HepG2 (cell line): ENCODE data around the gene TUBGCP6. TPM values are rescaled to one million over a fixed set of nuclear protein-coding genes. Genes with fewer than 3 reads are reported as not detected.

Experiments
- BCL6 ChIP-seq: IDR thresholded peaks from 2 replicates; pipeline ENCODE4 v1.6.1; 2016; ENCODE audit warnings: missing genetic modification reagents, missing compliant biosample characterization
- DBP ChIP-seq: sonication (generic); formaldehyde crosslinking; IDR thresholded peaks from 2 replicates; pipeline ENCODE4 v1.4.0; 2020; ENCODE audit warnings: missing genetic modification reagents; ENCODE audit errors: not compliant biosample characterization
- EP300 ChIP-seq, 3 experiments: sonication (generic) in 1 of 3; formaldehyde crosslinking in 1 of 3; IDR thresholded peaks; 2 replicates each; pipeline versions ENCODE4 v1.5.1 to v1.6.1; 2011 to 2020; ENCODE audit warnings: low read depth in 2 of 3, low read length in 2 of 3, borderline replicate concordance in 1 of 3, improper control_type of control experiment in 1 of 3, mild to moderate bottlenecking in 1 of 3, missing genetic modification reagents in 1 of 3, moderate library complexity in 1 of 3
- ETV5 ChIP-seq: IDR thresholded peaks from 2 replicates; pipeline ENCODE4 v1.6.1; 2018; ENCODE audit warnings: missing biosample characterization, missing genetic modification reagents, inconsistent platforms, borderline replicate concordance
- GATAD1 ChIP-seq: IDR thresholded peaks from 2 replicates; pipeline ENCODE4 v1.6.1; 2016; ENCODE audit warnings: missing genetic modification reagents, missing compliant biosample characterization
- HNF4A ChIP-seq: sonication (generic); formaldehyde crosslinking; IDR thresholded peaks from 2 replicates; pipeline ENCODE4 v1.4.0; 2020; ENCODE audit warnings: missing genetic modification reagents
- HNRNPH1 ChIP-seq: fragments of 200-400 bp; formaldehyde crosslinking; optimal IDR thresholded peaks from 2 replicates; pipeline ENCODE3; 2017; ENCODE audit warnings: mild to moderate bottlenecking, low read depth, low read length
- MAFK ChIP-seq, 2 experiments: IDR thresholded peaks in 1 of 2; conservative IDR thresholded peaks in 1 of 2; 2 replicates each; pipeline ENCODE4 v1.6.1; 2011; ENCODE audit warnings: improper control_type of control experiment in 2 of 2, low read length in 2 of 2
- MIER2 ChIP-seq: IDR thresholded peaks from 2 replicates; pipeline ENCODE4 v1.6.1; 2016; ENCODE audit warnings: missing biosample characterization, missing genetic modification reagents
- NCOA1 ChIP-seq: sonication (generic); formaldehyde crosslinking; IDR thresholded peaks from 2 replicates; pipeline ENCODE4 v1.9.0; 2021; ENCODE audit warnings: missing genetic modification reagents
- NR1H2 ChIP-seq: sonication (generic); formaldehyde crosslinking; IDR thresholded peaks from 2 replicates; pipeline ENCODE4 v1.8.1; 2022; ENCODE audit warnings: low read depth, missing genetic modification reagents, borderline replicate concordance
- SAFB2 ChIP-seq: sonication (generic); formaldehyde crosslinking; IDR thresholded peaks from 2 replicates; pipeline ENCODE4 v1.5.1; 2020; ENCODE audit warnings: missing genetic modification reagents, low read depth, mild to moderate bottlenecking, borderline replicate concordance
- SSRP1 ChIP-seq: IDR thresholded peaks from 2 replicates; pipeline ENCODE4 v1.6.1; 2016; ENCODE audit warnings: control low read depth
- ZFP36L1 ChIP-seq: sonication (generic); formaldehyde crosslinking; IDR thresholded peaks from 2 replicates; pipeline ENCODE4 v1.8.0; 2022; ENCODE audit warnings: mild to moderate bottlenecking, missing genetic modification reagents, moderate library complexity
- ZNF552 ChIP-seq: sonication (generic); formaldehyde crosslinking; IDR thresholded peaks from 2 replicates; pipeline ENCODE4 v1.9.0; 2022; ENCODE audit warnings: missing genetic modification reagents, mild to moderate bottlenecking, borderline replicate concordance
- ZNF788 ChIP-seq: sonication (generic); formaldehyde crosslinking; IDR thresholded peaks from 2 replicates; pipeline ENCODE4 v1.5.0; 2020; ENCODE audit warnings: mild to moderate bottlenecking, missing genetic modification reagents, borderline replicate concordance
- ZNF841 ChIP-seq: sonication (generic); formaldehyde crosslinking; IDR thresholded peaks from 2 replicates; pipeline ENCODE4 v1.8.1; 2023; ENCODE audit warnings: missing genetic modification reagents, borderline replicate concordance
- ZNF883 ChIP-seq: sonication (generic); formaldehyde crosslinking; IDR thresholded peaks from 2 replicates; pipeline ENCODE4 v1.5.1; 2020; ENCODE audit warnings: mild to moderate bottlenecking, missing genetic modification reagents; ENCODE audit errors: not compliant biosample characterization
- ZSCAN29 ChIP-seq: sonication (generic); formaldehyde crosslinking; conservative IDR thresholded peaks from 2 replicates; pipeline ENCODE4 v1.4.0; 2020; ENCODE audit warnings: mild to moderate bottlenecking, missing genetic modification reagents
- polyA plus RNA-seq, 8 experiments: library from polyadenylated mRNA; depleted of rRNA in 3 of 8; stranded (reverse) in 7 of 8; unstranded in 1 of 8; fragments of >200 nt; fragmentation: Illumina TruSeq in 4 of 8; extraction: Trizol in 4 of 8; gene quantifications; 2 replicates each; pipeline versions ENCODE4 v1.2.1 to v1.2.3, GENCODE V29; 2011 to 2016; ENCODE audit warnings: low read depth in 4 of 8, missing spikeins in 1 of 8, mixed read lengths in 1 of 8; ENCODE audit not compliant: insufficient read depth in 1 of 8
- total RNA-seq, 5 experiments: library from RNA; depleted of rRNA; stranded (reverse); fragments of >200 nt; fragmentation: Illumina TruSeq; extraction: Trizol; gene quantifications; 2 replicates each; pipeline ENCODE4 v1.2.3, GENCODE V29; 2016; ENCODE audit warnings: low read depth in 1 of 5
- TF ChIP-seq, protein P1 (sequence below): sonication (generic); formaldehyde crosslinking; IDR thresholded peaks from 2 replicates; pipeline ENCODE4 v1.9.0; 2021; ENCODE audit warnings: mild to moderate bottlenecking, missing genetic modification reagents

Gene TUBGCP6
- total and polyA plus RNA-seq, 2 of the 13 experiments (the other 11 are each of a cell fraction or from before 2014, with no cell fraction given): 14.6 to 15.7 TPM

DNA sequence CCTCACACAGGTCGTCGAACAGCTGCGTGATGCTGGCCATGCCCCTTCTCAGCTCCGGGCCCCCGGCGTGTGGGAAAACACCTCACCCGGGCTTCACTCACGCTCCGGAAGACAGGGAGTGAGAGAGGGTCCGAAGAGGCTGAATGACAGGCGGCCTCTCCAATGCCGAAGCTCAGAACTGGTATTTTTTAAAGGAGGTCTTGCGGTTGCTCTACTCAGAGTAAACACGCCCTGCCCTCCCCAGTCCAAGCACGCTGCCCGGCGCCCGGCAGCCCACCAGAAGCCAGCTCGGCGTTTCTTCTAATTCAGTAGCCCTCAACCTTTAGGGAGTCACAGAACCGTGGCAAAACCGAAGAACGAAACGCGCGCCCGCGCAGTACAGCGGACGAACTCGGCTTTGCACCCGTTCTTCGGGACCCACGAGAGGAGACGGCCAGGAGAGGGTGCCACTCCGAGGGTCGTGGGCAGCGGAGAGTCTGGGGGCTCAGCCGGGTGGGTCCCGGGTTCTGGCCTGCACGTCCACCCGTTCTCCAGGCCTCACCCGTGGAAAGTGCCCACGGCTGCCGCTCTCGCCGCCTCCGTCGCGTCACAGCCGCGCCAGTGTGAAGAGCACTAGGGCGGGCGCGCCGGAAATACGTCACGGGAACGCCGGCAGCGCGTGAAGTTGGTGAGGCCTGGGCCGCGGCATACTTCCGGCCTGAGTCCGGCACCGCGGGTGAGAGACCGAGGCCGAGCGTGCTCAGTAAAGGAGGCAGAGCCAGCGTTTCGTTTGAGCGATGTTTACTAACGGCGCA is at the start of gene TUBGCP6 (continued):
- TF ChIP-seq EP300 (IDR thresholded peaks at IDR 0.05; ENCODE audit: low read depth in 2 of 2, low read length in 2 of 2): no peak
- peak; percentile 45; the same call in 1 of the 2 replicates for TF ChIP-seq EP300 (CRISPR knock-in tag; IDR thresholded peaks at IDR 0.05; ENCODE audit: borderline replicate concordance)
- TF ChIP-seq ZNF841: no peak
- no peak for TF ChIP-seq ZNF552
- peak; percentile 53 for TF ChIP-seq ZNF883
- peak; percentile 90 for TF ChIP-seq ETV5
- TF ChIP-seq ZFP36L1 (CRISPR knock-in tag): no peak
- TF ChIP-seq ZNF788: peak; percentile 92; the same call in 1 of the 2 replicates
- TF ChIP-seq SAFB2: peak; percentile 72; the same call in 1 of the 2 replicates
- no peak; the same call in 1 of the 2 replicates for TF ChIP-seq BCL6 (CRISPR knock-in tag)
- no peak for TF ChIP-seq SSRP1
- TF ChIP-seq MIER2: 0 out of 2 replicates have a peak, but pooled peaks have one; percentile 18
- no peak; the same call in 1 of the 2 replicates for TF ChIP-seq NCOA1 (CRISPR knock-in tag)
- TF ChIP-seq, protein P1, sequence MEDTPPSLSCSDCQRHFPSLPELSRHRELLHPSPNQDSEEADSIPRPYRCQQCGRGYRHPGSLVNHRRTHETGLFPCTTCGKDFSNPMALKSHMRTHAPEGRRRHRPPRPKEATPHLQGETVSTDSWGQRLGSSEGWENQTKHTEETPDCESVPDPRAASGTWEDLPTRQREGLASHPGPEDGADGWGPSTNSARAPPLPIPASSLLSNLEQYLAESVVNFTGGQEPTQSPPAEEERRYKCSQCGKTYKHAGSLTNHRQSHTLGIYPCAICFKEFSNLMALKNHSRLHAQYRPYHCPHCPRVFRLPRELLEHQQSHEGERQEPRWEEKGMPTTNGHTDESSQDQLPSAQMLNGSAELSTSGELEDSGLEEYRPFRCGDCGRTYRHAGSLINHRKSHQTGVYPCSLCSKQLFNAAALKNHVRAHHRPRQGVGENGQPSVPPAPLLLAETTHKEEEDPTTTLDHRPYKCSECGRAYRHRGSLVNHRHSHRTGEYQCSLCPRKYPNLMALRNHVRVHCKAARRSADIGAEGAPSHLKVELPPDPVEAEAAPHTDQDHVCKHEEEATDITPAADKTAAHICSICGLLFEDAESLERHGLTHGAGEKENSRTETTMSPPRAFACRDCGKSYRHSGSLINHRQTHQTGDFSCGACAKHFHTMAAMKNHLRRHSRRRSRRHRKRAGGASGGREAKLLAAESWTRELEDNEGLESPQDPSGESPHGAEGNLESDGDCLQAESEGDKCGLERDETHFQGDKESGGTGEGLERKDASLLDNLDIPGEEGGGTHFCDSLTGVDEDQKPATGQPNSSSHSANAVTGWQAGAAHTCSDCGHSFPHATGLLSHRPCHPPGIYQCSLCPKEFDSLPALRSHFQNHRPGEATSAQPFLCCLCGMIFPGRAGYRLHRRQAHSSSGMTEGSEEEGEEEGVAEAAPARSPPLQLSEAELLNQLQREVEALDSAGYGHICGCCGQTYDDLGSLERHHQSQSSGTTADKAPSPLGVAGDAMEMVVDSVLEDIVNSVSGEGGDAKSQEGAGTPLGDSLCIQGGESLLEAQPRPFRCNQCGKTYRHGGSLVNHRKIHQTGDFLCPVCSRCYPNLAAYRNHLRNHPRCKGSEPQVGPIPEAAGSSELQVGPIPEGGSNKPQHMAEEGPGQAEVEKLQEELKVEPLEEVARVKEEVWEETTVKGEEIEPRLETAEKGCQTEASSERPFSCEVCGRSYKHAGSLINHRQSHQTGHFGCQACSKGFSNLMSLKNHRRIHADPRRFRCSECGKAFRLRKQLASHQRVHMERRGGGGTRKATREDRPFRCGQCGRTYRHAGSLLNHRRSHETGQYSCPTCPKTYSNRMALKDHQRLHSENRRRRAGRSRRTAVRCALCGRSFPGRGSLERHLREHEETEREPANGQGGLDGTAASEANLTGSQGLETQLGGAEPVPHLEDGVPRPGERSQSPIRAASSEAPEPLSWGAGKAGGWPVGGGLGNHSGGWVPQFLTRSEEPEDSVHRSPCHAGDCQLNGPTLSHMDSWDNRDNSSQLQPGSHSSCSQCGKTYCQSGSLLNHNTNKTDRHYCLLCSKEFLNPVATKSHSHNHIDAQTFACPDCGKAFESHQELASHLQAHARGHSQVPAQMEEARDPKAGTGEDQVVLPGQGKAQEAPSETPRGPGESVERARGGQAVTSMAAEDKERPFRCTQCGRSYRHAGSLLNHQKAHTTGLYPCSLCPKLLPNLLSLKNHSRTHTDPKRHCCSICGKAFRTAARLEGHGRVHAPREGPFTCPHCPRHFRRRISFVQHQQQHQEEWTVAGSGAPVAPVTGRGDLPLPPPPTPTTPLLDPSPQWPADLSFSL (CRISPR knock-in tag): peak; percentile 61; the same call in 1 of the 2 replicates
- TF ChIP-seq DBP (CRISPR knock-in tag): peak; percentile 64
- 0 out of 4 replicates have a peak, but pooled peaks of 1 of the 2 experiments have one; percentile 1 for TF ChIP-seq MAFK (conservative IDR thresholded peaks at IDR 0.05 in 1 of 2, IDR thresholded peaks at IDR 0.05 in 1 of 2; ENCODE audit: low read length in 2 of 2)
- no peak for TF ChIP-seq HNRNPH1
- TF ChIP-seq GATAD1 (CRISPR knock-in tag): peak; percentile 99
- peak; percentile 48; the same call in 1 of the 2 replicates for TF ChIP-seq HNF4A (CRISPR knock-in tag)
- no peak; the same call in 1 of the 2 replicates for TF ChIP-seq NR1H2 (CRISPR knock-in tag)
- TF ChIP-seq ZSCAN29 (CRISPR knock-in tag): 0 out of 2 replicates have a peak, but pooled peaks have one; percentile 54
